CD4-positive, alpha-beta T cell treated with Interleukin-4 for 4 hours (primary cell): ENCODE measurements around the gene SPDYE3.
"Not testable (repeated sequence)": the region's sequence is repeated elsewhere in the genome, so short reads cannot be mapped to it uniquely, and the experiment has no call there.

Experiments used
- DNase-seq: peaks from one replicate; pipeline ENCODE4 v3.0.0-alpha.2; 2020

The SPDYE3 gene

GRCh38 chr7:100292162-100292561 lies 15.3 kb upstream of the SPDYE3 start:
- DNase-seq = not testable (repeated sequence)

- not testable (repeated sequence) for DNase-seq
Measured at GRCh38 chr7:100295269-100295668, 12.2 kb upstream of the SPDYE3 start.

GRCh38 chr7:100297852-100298631 lies 9.5 kb upstream of the SPDYE3 start:
- DNase-seq = not testable (repeated sequence)

- DNase-seq = not testable (repeated sequence)
Measured at GRCh38 chr7:100298632-100298895, 8.9 kb upstream of the SPDYE3 start.

GRCh38 chr7:100304526-100304925 lies 3.0 kb upstream of the SPDYE3 start:
- not testable (repeated sequence) for DNase-seq

GRCh38 chr7:100318329-100318728 lies 10.8 kb downstream of the SPDYE3 start:
- DNase-seq = not testable (repeated sequence)

GRCh38 chr7:100321648-100322047 lies 14.1 kb downstream of the SPDYE3 start:
- DNase-seq = not testable (repeated sequence)

- not testable (repeated sequence) for DNase-seq
Measured at GRCh38 chr7:100324194-100324593, 16.7 kb downstream of the SPDYE3 start.

GRCh38 chr7:100325671-100326070 lies 18.2 kb downstream of the SPDYE3 start:
- not testable (repeated sequence) for DNase-seq

GRCh38 chr7:100326914-100327313 lies 19.4 kb downstream of the SPDYE3 start:
- DNase-seq = not testable (repeated sequence)

GRCh38 chr7:100335566-100336466 lies 28.3 kb downstream of the SPDYE3 start:
- peak; percentile 87 for DNase-seq

- not testable (repeated sequence) for DNase-seq
Measured at GRCh38 chr7:100338083-100338696, 30.7 kb downstream of the SPDYE3 start.

GRCh38 chr7:100341286-100341685 lies 33.8 kb downstream of the SPDYE3 start:
- DNase-seq = not testable (repeated sequence)

GRCh38 chr7:100342765-100343164 lies 35.3 kb downstream of the SPDYE3 start:
- no peak for DNase-seq

GRCh38 chr7:100344124-100344559 lies 36.6 kb downstream of the SPDYE3 start:
- not testable (repeated sequence) for DNase-seq

GRCh38 chr7:100344560-100345287 lies 37.2 kb downstream of the SPDYE3 start:
- DNase-seq = peak; percentile 97

- DNase-seq = peak; percentile 71
Measured at GRCh38 chr7:100345288-100345672, 37.8 kb downstream of the SPDYE3 start.

GRCh38 chr7:100346921-100347320 lies 39.4 kb downstream of the SPDYE3 start:
- DNase-seq = no peak

GRCh38 chr7:100348805-100349204 lies 41.3 kb downstream of the SPDYE3 start:
- no peak for DNase-seq

GRCh38 chr7:100349757-100350156 lies 42.3 kb downstream of the SPDYE3 start:
- no peak for DNase-seq

GRCh38 chr7:100351657-100352058 lies 44.2 kb downstream of the SPDYE3 start:
- no peak for DNase-seq

- DNase-seq = not testable (repeated sequence)
Measured at GRCh38 chr7:100352230-100352781, 44.8 kb downstream of the SPDYE3 start.
